GM12801 (cell line): ENCODE data around the gene ATP9A.

ENCODE experiments used
- CTCF ChIP-seq: IDR thresholded peaks from one replicate; pipeline ENCODE4 v1.5.1; 2011; ENCODE audit warnings: control low read depth; ENCODE audit not compliant: insufficient read length; ENCODE audit errors: extremely low read depth

Gene ATP9A

GRCh38 chr20:51640743-51641142, 127.4 kb downstream of the ATP9A start:
- no peak for TF ChIP-seq CTCF

GRCh38 chr20:51639206-51639832, 128.9 kb downstream of the ATP9A start:
- TF ChIP-seq CTCF: no peak

GRCh38 chr20:51637241-51637640, 130.9 kb downstream of the ATP9A start:
- TF ChIP-seq CTCF: no peak

GRCh38 chr20:51636123-51636522, 132.1 kb downstream of the ATP9A start:
- TF ChIP-seq CTCF: no peak

- TF ChIP-seq CTCF: no peak
These were observed 132.5 kb downstream of the ATP9A start for GRCh38 chr20:51635680-51636079.

- TF ChIP-seq CTCF: no peak
These were observed 133.3 kb downstream of the ATP9A start for GRCh38 chr20:51634877-51635276.

GRCh38 chr20:51634257-51634656, 133.9 kb downstream of the ATP9A start:
- TF ChIP-seq CTCF: no peak
